GM19372 (cell line): Measurements from ENCODE around the gene TM4SF1.

ENCODE experiments used
- ATAC-seq: cut with Tn5 transposase; IDR thresholded peaks from one replicate; pipeline ENCODE4 v1.9.1; 2021; ENCODE audit warnings: mild to moderate bottlenecking, low read depth, moderate library complexity; ENCODE audit not compliant: unreplicated experiment

The TM4SF1 gene

DNA sequence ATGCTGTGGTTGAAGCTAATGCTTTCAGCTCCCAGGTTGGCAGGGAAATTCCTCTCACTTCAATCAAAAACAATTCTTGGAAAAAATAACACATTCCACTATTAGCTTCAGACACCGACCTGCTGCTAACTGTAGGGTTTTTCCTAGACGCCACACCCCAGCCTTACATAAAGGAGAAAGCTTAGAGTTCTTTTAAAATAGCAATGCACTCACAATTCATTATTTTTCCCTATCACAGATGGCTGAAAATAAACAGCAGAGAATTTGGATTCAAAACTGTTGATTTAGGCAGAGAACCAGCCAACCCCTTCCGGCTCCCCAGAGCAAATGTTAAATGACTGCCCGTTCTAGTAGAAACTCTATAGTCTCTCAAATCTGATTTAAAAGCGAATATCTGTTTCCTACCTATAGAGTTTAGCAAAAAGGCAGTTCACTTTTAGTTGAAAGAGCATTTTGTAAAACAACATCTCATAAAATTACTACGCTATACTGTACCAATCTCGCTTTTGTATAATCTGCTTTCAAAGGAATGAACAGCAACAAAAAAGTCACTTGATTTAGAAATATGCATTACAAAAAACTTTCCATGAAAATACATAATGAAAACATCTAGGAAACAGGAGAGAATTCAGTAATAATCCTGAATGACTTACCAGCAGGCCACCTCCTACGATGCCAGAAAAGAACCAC is 586 bp downstream of the TM4SF1 start:
- ATAC-seq = no peak

DNA sequence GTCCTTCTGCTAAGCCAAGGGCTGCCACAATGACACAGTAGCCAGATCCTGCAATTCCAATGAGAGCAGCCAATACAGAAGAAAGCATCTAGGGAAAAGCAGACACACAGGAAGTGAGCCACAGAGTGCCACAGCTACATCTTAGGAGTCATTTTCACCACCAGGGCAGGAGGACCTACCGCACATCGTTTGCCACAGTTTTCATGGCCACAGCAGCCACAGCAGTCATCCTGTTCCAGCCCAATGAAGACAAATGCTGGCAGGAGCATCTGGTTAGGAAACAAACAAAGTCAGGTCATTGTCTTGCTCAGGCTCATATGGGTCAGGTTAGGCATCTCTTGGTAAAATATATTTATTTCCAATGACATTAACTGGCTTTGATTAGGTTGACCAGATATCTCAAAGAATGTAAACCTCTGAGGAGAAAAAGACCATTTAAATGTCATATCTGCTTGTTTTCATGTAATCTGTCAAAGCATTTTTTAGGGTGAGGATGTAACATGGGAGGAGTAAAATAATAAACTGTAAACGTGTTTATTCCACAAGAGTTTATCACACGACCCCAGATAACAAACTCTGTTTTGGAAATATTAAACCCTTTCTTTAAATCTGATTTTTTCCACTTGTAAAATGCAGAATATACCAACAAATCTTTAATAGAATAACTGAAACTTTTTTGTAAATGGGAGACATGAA is 1.8 kb downstream of the TM4SF1 start:
- ATAC-seq = no peak

DNA sequence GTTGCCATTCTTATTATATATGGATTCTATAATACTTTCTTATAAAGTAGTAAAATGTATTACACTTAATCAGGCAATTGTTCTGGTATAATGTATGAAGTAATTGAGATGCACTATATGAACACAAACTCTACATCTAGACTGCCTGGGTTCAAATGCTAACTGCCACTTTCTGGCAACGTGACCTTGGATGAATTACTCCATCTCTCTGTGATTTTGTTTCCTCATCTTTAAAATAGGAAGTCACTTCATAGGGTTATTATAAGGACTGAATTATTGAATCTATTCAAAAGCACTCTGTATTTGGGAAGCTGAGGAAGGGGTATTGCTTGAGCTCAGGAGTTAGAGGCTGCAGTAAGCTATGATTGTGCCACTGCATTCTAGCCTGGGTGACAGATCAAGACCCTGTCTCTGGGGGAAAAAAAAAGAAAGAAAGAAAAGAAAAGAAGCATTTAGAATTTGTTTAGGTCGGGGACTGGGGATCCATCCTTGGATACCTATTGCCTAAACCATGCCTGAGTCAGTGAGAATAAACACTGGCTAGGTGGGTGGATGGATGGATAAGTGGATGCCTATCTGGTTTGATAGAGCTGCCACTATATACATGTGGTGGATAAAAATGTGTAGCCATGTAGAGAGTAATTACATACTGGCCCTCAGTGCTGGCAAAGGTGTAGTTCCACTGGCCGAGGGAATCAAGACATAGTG is 2.5 kb downstream of the TM4SF1 start:
- ATAC-seq = no peak

DNA sequence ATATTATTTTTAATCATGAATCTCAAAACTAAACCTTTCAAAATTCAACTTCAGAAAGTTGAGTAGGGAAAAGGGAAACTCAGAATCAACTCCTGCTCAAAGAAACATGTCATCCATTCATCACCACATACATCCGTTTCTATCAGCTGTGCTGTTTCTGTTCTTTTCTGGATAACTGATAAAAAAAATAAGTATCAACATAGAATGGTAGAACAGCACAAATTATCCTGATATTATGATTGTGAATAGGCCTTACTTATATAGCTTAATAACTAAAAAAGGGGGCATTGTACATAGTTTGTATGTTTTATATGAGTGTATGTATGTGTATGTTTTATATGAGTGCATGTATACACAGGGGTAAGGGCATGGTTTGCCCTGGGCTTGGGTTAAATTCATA is 3.1 kb downstream of the TM4SF1 start:
- no peak for ATAC-seq

DNA sequence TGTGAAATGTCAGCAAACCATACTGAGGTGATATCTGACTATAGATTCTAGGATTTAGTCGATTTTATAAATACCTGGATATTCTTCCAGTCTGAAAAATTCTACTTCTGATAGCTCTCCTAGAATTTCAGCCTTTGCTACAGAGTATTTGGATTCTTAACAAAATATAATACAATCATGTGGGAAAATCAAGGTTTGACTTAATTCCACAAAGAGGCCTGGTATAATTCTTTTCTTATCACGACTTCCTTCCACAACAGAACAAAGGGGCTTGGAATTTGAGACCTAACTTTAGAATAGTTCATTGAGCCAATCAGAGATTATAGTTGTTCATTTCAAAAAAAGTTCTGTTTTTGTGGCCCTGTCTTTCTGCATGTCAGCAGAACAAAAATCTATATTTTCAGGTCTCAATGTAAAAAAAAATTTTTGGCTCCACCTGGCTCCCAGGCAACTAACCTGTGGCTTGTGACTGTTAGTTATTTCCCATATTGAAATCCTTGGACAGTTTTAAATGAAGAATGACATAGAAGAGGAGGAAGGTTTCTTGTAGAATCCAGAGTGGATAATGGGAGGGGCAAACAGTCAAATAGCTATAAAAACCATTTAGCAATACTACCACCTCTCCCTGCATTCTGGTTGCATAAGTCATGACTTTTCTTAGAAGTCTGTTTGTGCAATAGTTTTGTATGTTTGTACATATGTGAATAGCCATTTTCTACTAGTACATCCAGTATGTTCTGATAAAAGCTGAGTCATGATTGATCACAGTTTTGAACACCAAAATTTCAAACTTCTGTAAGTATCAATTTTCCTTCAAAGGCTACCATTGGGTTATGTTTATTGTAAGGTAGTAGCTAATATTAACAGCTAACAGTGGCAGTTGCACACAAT is 4.0 kb downstream of the TM4SF1 start:
- ATAC-seq = no peak

DNA sequence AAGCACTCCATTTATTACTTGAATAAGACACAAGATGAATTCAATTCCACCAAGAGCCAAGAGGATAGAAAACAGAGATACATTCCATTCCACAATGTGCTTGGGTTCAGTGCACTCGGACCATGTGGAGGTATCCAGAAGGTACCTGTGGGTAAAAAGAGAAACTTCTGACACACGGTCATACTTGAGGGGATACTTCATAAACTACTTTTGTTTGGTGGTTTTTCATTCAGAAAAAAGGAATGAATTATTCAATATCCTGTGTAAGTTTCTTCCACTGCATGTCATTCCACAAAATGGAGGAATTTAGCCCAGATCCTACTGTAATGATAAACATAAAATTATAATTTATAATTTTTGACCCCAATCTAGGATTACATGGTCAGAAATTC is 5.7 kb downstream of the TM4SF1 start:
- ATAC-seq = no peak

DNA sequence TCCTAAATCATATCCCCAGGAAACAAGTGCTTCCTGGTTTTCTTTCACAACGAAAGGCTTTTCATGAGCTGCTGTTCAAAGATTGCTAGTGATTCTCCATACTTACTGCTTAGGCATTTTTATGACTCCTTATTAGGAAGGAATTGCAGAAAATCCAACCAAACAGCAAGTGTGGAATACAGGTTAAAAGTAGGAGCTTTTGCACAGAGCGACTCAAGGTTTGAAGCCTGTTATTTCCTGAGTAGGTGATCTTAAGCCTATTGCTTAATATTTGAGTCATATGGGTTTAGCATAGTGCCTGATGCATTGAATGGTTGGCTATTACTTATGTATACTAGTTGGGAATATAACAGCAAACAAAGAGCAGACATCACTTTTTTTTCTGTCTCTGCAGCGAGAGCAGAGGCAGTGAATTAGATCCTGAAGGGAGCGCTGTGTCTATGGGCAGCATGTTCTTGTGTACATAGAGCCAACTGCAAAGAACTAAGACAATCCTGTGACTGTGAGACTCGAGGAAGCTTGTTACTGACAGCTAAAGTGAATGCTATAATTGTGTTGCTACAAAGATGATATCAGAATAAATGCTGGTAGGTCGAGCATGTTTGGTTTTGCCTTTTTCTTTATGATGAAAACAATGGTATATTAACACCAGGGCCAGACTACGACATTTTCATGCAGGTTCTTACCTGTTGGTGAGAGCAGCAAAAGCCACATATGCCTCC is 6.3 kb downstream of the TM4SF1 start:
- ATAC-seq = no peak

DNA sequence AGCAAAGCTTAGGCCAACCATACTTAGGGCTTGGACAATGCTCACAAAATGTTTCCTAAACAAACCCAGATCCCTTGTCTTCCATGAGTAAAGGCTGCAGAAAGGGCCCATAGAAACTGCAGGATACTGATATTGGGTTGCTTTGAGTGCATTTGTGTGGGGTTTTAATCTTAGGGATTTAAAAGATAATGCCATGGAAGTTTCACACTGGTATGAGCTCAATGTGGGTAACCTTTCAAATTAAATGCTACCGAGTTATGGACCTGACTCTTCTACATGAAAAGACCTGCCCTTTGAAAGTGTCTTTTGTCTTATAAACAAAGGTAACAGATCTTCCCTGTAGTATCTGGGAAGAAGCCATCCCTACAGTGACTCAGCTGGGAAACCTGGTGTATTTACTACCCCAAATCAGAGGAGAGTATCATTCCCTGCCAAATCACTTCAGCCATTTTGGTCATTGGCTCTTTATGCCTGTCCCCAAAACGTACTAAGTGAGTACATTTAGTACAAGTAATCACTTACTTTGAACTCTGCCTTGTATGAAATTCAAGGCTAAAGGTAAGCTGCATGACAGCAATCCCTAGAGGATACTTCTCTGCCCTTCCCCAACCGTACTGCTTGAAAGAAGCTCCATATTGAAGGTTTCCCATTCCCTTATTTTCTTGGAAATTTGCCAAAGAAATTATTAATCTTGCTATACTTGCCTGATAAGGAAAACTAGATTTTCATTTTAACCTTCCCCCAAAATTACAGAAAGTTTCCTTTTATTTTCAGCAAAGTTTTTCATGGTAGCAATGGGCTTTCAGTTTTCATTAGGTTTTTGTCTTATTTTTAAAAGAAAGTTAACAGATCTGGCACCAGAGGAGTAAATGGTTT is 7.2 kb downstream of the TM4SF1 start:
- ATAC-seq = no peak

DNA sequence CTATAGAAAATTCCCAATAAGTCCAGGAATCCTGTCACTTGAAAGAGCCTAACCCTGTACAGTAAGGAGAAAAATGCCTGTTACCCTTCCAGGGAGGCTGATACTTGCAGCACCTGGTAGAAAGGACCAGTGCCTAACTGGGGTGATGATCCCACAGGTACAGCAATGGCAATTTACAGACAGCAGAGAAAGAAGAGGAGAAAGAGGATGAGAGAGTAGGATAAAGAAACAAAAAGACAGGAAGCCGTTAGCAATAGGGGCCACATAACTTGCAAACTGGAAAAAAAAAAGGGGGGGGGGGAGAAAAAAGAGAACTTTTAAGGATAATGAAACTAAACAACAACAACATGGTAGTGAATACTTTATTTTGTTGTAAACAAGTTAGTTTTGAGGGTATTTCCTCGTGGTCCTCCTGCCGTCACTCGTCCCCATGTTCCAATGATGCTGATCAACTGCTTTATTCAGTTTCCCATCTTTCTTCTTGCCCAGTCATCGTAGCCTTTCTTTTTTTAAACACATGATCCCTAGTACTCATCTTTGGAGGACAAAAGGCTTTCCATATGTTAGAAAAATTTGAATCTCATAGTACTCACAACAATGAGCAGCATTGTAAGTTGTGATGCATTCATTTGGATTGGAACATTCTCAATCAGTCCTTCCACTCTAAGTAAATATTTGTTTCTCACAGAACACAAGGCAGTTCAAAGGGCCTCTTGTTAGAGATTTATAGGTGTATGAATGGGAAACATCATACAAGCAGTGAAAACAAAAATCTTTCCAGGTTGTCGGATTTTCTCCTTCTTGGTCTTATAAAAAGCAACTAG is 8.6 kb downstream of the TM4SF1 start:
- ATAC-seq = no peak

DNA sequence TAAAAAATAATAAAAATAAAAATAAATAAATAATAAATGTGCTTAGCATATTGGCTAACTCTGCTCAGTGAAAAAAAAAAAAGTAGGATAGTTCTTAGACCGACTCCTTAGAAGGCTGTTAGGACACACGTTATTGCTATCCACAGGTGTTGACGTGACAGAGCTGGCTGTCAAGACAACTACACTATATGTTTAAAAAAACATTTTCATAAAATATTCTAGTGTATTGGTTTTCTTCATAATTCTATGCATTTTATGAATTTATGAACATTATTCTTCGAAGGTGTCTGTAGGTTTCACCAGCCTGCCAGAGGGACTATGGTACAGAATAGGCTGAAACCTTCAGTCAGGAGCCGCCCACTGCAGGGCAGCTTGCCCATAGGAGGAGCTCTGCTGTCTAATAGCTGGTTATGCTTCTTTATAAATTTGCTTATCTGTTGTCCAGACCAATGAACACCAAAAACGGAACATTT is 9.2 kb downstream of the TM4SF1 start:
- no peak for ATAC-seq

DNA sequence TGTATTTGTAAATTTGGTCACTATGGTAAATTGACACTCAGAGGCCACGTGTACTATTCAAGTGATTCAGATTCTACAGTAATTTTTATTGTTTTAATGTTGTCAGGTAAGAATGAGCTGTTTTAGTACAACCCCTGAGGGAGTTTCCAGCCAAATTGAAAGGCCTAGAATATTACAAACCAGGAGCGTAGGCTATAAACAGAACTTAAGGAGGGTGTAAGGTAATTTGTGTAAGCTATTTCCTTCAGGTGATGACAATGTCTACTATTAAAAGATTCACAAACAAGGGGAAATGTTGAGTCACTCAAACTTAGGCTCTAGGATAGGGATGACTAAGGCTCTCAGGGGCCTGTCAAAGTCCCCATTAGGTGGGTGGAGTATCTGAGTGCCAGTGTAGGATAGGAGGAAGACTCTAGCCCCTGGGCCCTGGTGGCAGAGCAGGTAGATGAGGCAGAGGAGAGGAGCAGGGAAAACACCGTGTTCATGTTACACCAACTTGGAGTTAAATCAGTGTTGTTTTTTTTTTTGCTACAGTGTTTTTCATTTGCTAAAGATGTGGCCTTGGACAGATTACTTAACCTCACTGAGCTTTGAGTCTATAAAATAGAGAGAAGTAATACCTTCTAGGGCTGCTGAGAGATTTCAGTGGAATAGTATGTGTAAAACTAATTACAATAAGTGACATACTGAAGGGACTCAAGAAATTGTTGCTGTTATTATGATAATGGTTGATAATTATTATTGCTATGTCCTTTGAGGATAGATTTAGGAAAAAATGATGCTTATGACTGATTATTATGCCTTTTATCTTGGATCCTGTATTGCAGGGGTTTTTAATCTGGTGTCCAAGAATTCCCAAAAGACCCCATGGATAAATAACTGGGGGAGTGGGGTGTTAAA is 10.3 kb downstream of the TM4SF1 start:
- ATAC-seq = no peak

DNA sequence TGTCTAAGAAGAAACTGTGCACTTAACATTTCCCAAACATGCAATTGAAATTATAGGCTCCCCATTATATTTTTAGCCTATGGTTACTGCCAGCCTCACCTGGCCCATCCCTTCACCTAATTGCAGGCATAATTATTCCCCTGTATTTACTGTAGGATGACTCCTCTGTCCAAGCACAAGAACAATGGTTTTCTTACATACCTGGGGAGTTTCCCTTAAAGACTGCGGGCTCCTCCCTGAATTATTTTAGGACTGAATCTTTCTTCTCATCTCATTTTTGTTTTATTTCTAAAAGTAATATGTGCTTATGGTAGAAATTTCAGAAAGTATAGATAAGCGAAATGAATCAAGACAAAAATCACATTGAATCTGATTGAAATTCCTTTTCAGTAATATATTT is 11.4 kb downstream of the TM4SF1 start:
- ATAC-seq = no peak

DNA sequence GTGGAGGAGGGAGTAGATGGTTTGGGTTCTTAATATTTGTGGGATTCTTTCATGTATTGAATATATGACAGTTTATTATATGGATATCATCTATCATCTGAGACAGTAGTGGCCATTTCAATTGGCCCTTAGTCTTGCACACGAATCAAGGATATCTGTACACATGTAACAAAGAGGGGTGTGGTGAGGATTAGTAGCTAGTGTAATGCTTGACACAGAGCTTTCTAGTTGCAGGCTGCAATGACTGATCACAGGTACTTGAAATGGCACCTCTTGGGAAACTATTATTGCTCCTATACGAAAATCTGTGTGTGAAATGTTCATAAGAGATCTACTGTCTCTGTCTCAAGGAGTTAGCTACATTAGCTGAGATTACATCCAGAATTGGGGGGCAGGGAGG is 12.8 kb downstream of the TM4SF1 start:
- no peak for ATAC-seq

DNA sequence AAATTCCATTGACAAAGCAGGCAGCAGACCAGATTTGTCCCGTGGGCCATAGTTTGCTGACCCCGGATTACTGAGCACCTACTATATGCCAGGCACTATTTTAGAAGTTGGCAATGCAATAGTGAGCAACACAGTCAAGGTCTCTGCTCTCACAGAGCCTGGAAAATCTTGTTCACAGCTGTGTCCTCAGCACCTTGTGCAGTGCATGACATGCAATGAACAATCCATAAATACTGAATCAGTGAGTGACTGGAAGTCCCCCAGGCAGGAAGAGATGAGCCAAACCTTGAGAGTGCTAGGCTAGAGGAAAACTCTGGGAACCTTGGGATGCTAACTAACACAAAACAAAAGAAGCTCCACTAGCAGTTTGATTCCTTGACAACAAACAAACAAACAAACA is 14.4 kb downstream of the TM4SF1 start:
- ATAC-seq = no peak

DNA sequence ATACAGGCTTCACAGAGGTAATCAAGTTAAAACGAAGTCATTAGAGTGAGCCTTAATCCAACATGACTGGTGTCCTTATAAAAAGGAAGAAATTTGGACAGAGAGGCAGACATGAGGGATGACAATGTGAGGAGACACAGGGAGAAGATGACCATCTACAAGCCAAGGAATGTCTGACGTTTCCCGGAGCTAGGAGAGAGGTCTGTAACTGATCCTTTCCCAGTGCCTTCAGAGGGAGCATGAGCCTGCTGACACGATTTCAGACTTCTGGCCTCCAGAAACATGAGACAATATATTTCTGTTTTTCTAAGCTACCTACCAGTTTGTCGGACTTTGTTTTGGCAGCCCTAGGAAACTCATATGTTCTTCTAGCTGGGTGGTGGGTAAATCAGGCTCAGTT is 15.1 kb downstream of the TM4SF1 start:
- ATAC-seq = no peak

DNA sequence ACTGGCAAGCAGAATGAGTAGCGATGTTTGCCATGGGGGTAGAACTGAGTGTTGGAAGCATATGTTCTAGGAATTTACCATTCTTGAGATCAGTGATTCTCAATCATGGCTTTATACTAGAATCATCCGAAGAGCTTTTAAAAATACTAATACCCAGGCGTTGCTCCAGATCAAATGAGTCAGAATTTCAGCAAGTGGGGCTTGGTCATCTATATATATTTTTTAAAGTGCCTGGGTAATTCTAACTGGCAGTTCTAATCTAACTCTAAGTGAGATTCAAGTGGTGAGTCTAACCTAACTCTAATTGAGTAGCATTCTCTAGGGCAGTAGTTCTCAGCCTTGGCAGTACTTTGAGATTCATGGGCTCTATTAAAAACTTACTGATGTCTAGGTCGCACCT is 20.8 kb downstream of the TM4SF1 start:
- no peak for ATAC-seq

DNA sequence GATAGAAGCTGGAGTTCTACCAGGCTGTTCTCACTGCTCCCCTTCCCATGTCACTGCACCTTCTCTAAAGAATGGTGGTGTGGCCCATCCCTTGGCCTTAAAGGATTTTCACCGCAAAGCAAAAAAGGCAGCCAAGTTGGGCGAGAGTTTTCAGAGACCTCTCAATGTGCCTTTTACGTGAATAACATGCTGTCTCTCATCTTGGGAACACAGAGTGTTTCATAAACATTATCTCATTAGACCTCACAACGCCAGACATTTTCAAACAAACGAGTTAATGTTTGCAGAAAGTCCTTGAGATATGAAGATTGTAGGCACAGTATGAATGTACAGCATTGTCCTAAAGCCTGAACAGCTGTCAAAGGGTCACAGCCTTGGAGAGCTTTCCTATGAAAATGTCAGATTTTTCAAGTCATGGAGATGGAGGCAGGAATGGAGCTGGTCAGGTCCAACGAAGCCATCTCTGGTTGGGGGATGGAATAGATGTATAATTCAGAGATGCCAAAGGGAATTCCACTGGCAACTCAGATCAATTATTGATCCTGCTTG is 21.3 kb downstream of the TM4SF1 start:
- no peak for ATAC-seq
